ENCODE measurements around the gene RAB17.

DNA sequence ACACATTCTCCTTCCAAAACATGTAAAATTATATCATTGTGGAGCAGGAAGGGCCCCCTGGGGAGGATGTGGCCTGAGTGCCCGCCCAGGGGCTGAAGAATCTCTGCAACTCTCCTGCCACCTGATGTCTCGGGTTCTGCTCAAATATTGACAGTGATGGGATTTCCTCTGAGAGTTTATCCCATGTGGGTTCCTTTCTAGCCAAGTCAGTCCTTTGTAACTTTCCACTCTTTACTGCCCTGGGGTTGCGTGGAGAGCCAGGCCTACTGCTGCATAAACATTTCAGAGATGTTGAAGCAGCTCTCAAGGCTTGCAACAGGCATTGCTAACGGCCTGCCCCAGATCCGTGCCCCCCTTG, 4.0 kb upstream of the RAB17 start:
- TF ChIP-seq ZC3H10 (CRISPR knock-in tag; IDR thresholded peaks at IDR 0.05) (no peak), ESRRG (CRISPR knock-in tag; IDR thresholded peaks at IDR 0.05) (no peak)

Data from SK-N-SH treated with all-trans-retinoic acid at 6 μM for 48 hours (cell line).